Measurements from ENCODE around the gene KCNG2. TPM values are rescaled to one million over a fixed set of nuclear protein-coding genes. Genes with fewer than 3 reads are reported as not detected.

The KCNG2 gene
- total and polyA plus RNA-seq, 2 of the 4 experiments (the other 2 are of a cell fraction): not detected

DNA sequence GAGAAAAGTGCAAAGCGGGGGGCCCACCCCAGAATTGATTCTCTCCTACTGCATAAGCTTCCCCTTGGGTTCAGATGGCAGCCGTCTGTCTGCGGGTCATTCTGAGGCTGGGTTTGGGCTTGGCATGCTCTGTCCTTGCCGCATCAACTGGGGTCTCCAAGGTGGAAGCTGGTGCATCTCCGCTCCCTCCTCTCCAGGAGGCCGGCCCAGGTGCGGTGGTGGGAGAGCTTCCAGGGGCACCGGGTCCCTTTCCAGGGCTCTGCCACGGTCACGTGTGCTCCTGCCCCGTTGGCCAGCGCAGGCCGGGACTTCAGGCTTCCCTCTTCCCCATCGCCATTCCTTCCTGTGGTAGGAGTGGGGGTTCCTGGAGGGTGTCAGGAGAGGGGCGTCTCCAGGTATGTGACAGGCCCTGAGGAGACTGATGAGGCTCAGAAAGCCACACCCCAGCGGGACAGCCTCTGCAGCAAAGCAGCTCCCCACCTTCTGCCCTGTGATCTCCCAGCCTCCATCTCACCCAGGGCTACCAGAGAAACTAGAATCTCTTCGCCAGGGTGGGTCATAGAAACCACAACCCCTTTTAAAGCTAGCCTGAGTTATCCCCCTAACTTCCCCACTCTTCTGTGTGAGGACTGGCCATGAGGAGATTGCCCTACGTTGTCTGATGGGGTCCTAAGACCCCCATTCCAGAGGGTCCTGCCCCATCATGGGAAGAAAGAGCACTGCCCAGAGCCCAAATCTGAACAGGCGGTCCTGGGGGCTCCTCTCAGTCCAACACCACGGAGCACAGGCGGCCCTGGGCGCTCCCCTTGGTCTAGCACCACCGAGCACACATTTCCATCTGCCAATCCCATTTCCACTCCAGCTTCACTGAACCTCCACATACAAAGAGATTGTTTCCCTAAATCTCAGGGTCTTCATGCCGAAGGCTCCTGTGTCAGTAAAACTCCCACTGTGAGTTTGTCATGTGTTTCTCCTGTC, 77.1 kb downstream of the KCNG2 start:
- Histone ChIP-seq H4K5ac (ENCODE audit: low read depth, low read length) (no peak overlapping the region), H3K27ac (ENCODE audit: insufficient read depth, low read length) (no peak overlapping the region), H2AK5ac (ENCODE audit: low read depth, low read length) (no peak overlapping the region), H3K27me3 (ENCODE audit: control insufficient read depth, insufficient read depth, low read length) (no peaks in the 10 kb centered on the region; the same call in none of the 2 replicates), H3K4ac (ENCODE audit: low read depth, low read length) (no peak overlapping the region), H3K4me3 (ENCODE audit: insufficient read depth, low read depth, low read length) (no peak overlapping the region), H2BK15ac (ENCODE audit: low read depth, low read length) (no peak overlapping the region), H3K23ac (ENCODE audit: low read depth, low read length) (no peak overlapping the region), H3K9ac (ENCODE audit: low read depth, low read length) (no peak overlapping the region), H2AFZ (replicated peaks; ENCODE audit: low read length, poor library complexity) (no peak overlapping the region), H3K4me2 (ENCODE audit: low read depth, low read length) (no peak overlapping the region), H3K14ac (replicated peaks; ENCODE audit: low read depth, low read length) (no peak overlapping the region), H4K91ac (ENCODE audit: insufficient read depth, low read depth, low read length) (no peak overlapping the region), H2BK120ac (ENCODE audit: low read depth, low read length) (no peak overlapping the region), H2BK20ac (ENCODE audit: low read depth, low read length) (no peak overlapping the region), H2AK9ac (replicated peaks; ENCODE audit: low read depth, low read length, poor library complexity) (no peak overlapping the region), H4K20me1 (ENCODE audit: insufficient read depth, low read length) (no peaks in the 10 kb centered on the region), H3K4me1 (ENCODE audit: control insufficient read depth, insufficient read depth, low read length) (no peaks in the 10 kb centered on the region), H3K9me3 (ENCODE audit: control insufficient read depth, insufficient read depth, low read length) (peaks cover 5% of the 10 kb centered on the region; the same call in 1 of the 2 replicates), H3K18ac (ENCODE audit: low read depth, low read length) (no peak overlapping the region), H2BK5ac (ENCODE audit: low read depth, low read length, poor library complexity, severe bottlenecking) (no peak overlapping the region), H3K56ac (ENCODE audit: extremely low read depth, insufficient read depth, low read length) (no peak overlapping the region), H3K36me3 (ENCODE audit: control insufficient read depth, insufficient read depth, low read length) (no peaks in the 10 kb centered on the region; the same call in 1 of the 2 replicates), H3K79me1 (ENCODE audit: low read depth in 1 of 2, low read length in 2 of 2) (no peaks in the 10 kb centered on the region), H4K8ac (ENCODE audit: low read depth in 2 of 2, low read length in 2 of 2) (no peak overlapping the region), H3K9me1 (ENCODE audit: insufficient read depth, low read length) (no peaks in the 10 kb centered on the region)
- no peak for ATAC-seq (ENCODE audit: low read depth)
- in situ Hi-C loops (cut with MboI; ENCODE audit: low sequenced_read_pairs) (no loop called here), intact Hi-C loops (cut with micrococcal nuclease) (no loop called here), dilution Hi-C loops (cut with HindIII; ENCODE audit: low sequenced_read_pairs, unreplicated experiment) (no loop called here)
- POLR2A ChIA-PET (ENCODE audit: unreplicated experiment): no interaction called here
- 82% methylated on average over 5 of the region's 24 CpGs; no CpG with 5 or more reads in 1 of the 2 experiments for WGBS, 2 experiments (ENCODE audit: extremely low coverage in 2 of 2, insufficient read length in 1 of 2)
- BruUV-seq (replicated peaks): no TSS peak
- no peak for TF ChIP-seq NFE2L2 (IDR thresholded peaks at IDR 0.05; ENCODE audit: low read depth, low read length)
- TF ChIP-seq CHD1 (IDR thresholded peaks at IDR 0.05; ENCODE audit: low read depth, low read length): no peak
- TF ChIP-seq SMC3 (IDR thresholded peaks at IDR 0.05; ENCODE audit: low read depth, low read length): no peak
- TF ChIP-seq, protein P1, sequence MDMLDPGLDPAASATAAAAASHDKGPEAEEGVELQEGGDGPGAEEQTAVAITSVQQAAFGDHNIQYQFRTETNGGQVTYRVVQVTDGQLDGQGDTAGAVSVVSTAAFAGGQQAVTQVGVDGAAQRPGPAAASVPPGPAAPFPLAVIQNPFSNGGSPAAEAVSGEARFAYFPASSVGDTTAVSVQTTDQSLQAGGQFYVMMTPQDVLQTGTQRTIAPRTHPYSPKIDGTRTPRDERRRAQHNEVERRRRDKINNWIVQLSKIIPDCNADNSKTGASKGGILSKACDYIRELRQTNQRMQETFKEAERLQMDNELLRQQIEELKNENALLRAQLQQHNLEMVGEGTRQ (IDR thresholded peaks at IDR 0.05; ENCODE audit: low read depth, low read length): no peak
- no peak for TF ChIP-seq RAD21 (IDR thresholded peaks at IDR 0.05; ENCODE audit: low read length)
- CTCF ChIA-PET: no interaction called here
- DNase-seq: no peak

Measured in IMR-90 (cell line).